GM08714 (cell line): ENCODE measurements around the gene KRTAP10-1.
"Not testable (repeated sequence)": the region's sequence is repeated elsewhere in the genome, so short reads cannot be mapped to it uniquely, and the experiment has no call there.

Experiments used
- H3K4me3 ChIP-seq: fragments of 200-500 bp; sonication (Bioruptor generic); 2 replicates; pipeline ENCODE4 v1.5.1; 2014; ENCODE audit warnings: mild to moderate bottlenecking, low read length, inconsistent platforms
- ZNF274 ChIP-seq: IDR thresholded peaks from 2 replicates; pipeline ENCODE4 v1.6.1; 2012; ENCODE audit warnings: mild to moderate bottlenecking, low read depth, low read length

Gene KRTAP10-1

DNA sequence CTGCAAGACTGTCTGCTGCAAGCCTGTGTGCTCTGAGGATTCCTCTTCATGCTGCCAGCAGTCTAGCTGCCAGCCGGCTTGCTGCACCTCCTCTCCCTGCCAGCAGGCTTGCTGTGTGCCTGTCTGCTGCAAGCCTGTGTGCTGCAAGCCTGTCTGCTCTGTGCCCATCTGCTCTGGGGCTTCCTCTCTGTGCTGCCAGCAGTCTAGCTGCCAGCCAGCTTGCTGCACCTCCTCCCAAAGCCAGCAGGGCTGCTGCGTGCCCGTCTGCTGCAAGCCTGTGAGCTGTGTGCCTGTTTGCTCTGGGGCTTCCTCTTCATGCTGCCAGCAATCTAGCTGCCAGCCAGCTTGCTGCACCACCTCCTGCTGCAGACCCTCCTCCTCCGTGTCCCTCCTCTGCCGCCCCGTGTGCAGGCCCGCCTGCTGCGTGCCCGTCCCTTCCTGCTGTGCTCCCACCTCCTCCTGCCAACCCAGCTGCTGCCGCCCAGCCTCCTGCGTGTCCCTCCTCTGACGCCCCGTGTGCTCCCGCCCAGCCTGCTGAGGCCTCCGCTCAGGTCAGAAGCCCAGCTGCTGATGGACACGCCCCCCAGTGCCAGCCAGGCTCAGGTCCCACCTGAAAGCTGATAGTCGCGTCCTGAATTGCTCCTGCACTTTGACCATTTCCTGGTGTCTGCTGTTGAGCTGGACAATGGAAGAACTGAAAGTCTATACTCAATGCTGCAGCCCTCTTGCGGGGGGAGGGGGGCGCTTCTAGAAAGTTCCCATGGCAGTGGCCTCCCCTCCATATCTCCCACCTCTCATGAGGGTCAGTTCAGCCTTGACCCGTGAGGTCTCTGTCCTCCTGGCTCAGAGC lies 34.7 kb upstream of the KRTAP10-1 start:
- no peak overlapping the region for H3K4me3 ChIP-seq
- no peak for TF ChIP-seq ZNF274

DNA sequence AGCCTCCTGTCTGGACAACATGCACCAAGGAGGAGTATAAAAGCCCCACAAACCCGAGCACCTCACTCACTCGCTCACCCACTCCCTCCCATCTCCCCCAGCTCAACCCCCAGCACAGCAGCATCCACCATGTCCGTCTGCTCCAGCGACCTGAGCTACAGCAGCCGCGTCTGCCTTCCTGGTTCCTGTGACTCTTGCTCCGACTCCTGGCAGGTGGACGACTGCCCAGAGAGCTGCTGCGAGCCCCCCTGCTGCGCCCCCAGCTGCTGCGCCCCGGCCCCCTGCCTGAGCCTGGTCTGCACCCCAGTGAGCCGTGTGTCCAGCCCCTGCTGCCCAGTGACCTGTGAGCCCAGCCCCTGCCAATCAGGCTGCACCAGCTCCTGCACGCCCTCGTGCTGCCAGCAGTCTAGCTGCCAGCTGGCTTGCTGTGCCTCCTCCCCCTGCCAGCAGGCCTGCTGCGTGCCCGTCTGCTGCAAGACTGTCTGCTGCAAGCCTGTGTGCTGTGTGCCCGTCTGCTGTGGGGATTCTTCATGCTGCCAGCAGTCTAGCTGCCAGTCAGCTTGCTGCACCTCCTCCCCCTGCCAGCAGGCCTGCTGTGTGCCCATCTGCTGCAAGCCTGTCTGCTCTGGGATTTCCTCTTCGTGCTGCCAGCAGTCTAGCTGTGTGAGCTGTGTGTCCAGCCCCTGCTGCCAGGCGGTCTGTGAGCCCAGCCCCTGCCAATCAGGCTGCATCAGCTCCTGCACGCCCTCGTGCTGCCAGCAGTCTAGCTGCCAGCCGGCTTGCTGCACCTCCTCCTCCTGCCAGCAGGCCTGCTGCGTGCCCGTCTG lies 33.8 kb upstream of the KRTAP10-1 start, which contains the start of gene KRTAP10-4:
TSS of gene KRTAP10-4 (plus strand) at position 100 of the 827 bp plus-strand sequence. CDS start at position 130, 30 bp downstream.
- not testable (repeated sequence) for H3K4me3 ChIP-seq

DNA sequence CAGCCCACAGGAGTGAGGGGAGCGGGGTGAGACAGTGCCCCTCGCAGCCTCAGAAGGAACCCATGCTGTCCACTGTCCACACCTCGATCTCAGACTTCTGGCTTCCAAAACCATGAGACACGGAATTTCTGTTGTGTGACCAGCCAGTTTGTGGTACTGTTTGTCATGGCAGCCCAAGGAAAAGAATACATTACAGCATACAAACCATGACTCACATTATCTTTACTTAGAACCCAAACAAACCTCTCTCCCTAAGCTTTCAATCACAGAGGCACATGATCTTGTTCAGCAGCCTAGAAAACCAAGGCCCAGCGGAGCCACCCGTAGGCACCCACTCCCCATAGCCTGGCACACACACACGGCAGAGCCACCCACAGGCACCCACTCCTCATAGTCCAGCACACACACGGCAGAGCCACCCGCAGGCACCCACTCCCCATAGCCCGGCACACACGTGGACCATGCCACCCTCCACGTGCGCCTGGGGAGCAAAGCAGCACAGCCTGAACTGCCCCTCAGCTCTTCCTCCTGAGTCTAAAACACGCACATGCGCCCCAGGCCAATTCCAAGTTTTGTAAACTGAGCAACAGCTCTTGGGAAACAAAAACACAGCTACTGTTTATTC lies 33.1 kb upstream of the KRTAP10-1 start:
- no peak overlapping the region for H3K4me3 ChIP-seq
- no peak for TF ChIP-seq ZNF274

- no peak for TF ChIP-seq ZNF274
- no peak overlapping the region for H3K4me3 ChIP-seq
Observed at GRCh38 chr21:44571844-44572782, 32.1 kb upstream of the KRTAP10-1 start.

- no peak overlapping the region for H3K4me3 ChIP-seq
- TF ChIP-seq ZNF274 = no peak
Observed at GRCh38 chr21:44571296-44571695, 31.3 kb upstream of the KRTAP10-1 start.

DNA sequence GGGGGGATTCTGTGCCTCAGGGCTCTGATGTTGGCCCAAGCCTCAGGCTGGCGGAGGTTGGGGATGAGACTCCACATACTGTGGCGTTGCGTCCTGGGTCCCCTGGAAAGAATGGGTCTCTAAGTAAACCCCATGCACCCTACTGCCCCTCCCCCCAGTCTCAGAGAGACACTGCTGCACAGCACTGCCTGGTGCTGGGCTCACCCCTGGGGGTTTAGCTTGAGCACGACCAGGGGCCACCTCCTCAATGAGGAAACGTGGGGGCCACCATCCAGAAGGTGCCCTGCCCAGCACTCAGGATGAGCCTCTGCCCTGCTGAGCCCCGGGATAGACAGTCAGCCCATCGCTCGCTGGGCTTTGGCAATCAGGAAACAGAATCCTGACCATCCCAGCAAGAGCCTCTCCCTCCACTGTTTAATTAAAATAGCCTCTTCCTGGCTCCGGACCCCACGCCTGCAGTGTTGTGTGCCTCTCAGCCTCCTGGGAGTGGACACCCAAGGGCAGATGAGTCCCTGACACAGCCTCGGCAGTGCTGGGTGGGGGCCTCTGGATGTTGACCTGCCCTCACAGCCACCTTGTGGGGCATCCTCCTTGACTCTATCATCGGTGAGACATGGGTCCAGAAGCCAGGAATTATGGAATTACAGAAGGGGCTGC lies 30.0 kb upstream of the KRTAP10-1 start:
- no peak for TF ChIP-seq ZNF274
- no peak overlapping the region for H3K4me3 ChIP-seq

DNA sequence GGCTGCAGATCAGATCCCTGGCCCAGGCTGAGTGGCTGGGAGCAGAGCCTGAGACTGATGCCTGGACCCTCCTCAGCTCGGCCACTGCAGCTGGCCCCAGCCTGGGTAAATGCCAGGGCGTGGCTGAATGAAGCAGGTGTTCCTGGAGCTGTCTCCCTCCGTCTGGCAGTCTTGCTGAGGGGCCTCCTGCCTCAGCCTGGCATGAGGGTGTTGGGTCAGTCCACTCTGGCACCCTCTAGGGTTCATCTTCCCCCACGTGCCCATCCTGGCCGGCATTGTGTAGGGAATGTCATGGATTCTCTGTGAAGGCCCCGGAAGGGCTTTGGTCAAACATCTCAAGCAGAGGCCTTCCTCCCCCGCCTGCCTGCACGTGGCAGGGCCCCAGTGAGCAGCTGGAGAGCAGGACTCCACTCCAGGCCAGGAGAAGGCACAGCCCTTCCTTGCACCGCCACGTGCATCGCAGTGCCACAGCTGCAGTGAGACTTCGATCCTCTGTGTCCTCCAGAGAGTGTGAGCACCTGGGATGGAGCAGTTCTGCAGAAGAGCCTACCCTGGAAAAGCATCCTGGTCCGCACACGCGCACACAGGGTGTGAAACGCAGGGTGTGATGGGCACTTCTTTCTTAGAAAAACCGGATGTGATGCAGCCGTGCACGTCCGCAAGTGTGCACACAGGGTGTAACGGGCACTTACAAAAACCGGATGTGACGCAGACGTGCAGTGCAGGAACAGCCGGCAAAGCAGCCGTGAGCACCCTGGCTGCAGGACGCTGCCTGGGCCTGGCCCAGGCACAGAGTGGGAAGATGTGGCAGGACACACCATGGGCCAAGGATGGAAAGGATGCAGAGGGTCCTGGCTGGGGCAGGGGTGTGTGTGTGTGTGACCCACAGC lies 28.9 kb upstream of the KRTAP10-1 start:
- H3K4me3 ChIP-seq = no peak overlapping the region
- TF ChIP-seq ZNF274 = no peak

GRCh38 chr21:44568261-44568660 lies 28.3 kb upstream of the KRTAP10-1 start:
- TF ChIP-seq ZNF274 = no peak
- no peak overlapping the region for H3K4me3 ChIP-seq

DNA sequence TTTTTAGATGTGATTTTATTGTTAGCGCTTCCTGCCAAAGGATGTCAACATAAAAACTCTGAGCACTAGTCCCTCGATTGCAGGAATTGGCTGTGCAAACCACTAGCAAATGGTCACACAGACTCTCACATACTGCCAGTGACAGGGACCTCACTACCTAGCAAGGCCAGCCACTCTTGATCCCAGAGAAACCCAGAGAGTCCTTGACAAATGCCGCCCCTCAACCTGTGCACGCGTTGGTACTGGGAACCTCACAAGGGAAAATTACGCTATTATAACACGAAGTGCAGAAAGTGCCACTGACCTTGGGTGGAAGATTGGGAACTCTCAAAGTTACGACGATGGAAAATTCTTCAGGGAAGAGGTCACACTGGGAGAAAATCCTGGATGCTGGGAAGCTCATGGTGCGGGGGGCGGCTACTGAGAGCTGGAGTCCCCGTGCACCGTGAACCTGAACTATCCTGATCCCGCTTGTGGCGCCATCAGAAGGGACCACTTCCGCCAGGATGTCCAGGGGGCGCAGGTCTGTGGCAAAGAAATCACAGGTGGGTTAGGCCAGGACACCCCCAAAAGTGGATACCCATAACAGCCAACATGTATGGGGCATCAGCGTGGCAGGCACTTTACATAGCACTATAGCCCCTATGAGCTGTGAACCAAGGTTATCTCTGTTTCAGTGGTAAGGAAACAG lies 27.6 kb upstream of the KRTAP10-1 start:
- no peak for TF ChIP-seq ZNF274

DNA sequence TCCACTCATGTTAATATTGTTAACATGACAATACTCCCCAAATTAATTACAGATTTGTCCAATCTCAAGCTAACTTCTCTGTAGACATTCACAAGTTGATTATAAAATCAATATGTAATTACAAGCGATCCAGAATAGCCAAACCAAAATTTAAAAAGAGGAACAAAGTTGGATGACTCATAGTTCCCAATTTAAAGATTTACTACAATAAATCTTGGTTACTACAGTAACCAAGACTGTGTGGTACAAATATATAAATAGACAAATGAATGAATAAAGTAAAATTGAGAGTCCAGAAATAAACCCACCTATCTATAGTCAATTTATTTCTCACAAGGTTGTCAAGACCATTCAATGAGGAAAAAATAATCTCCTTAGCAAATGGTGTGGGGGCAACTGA lies 26.4 kb upstream of the KRTAP10-1 start:
- no peak for TF ChIP-seq ZNF274

More for the DNA sequence above, 27.6 kb upstream of the KRTAP10-1 start:
- no peak overlapping the region for H3K4me3 ChIP-seq

DNA sequence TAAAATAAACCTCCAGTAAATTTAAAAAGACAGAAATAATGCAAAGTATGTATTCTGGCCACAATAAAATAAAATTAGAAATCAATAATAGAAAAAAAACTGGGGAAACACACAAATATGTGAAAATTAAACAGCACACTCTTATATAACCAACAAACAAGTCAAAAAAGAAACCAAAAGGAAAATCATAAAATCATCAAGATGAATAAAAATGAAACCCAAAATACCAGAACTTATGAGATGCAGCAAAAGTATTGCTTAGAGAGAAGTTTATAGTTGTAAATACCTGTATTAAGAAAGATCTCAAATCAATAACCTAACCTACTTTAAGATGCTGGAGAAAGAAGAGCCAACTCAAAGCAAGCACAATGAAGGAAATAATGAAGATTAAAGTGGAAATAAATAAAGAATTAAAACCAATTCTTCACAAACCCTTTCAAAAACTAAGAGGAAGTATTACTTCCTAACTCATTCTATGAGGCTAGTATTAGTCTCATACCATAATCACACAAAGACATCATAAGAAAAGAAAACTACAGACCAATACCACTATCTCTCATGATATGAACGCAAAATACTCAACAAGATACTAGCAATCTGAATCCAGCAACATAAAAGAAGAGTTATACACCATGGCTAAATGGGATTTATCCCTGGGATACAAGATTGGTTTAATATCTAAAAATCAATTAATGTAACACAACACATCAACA lies 25.0 kb upstream of the KRTAP10-1 start:
- H3K4me3 ChIP-seq = no peak overlapping the region
- TF ChIP-seq ZNF274 = no peak

More for the DNA sequence above, 26.4 kb upstream of the KRTAP10-1 start:
- H3K4me3 ChIP-seq = no peak overlapping the region
